Trophoblast cell (in vitro differentiated cells and primary cell): ENCODE data around the gene MMP1.

ENCODE experiments used
- DNase-seq, 2 donors: peaks; one replicate each; pipeline ENCODE4 v3.0.0-alpha.2; 2016
- H2AFZ ChIP-seq: 2 replicates; pipeline ENCODE4 v1.6.1; 2013; ENCODE audit warnings: low read length, moderate library complexity, mild to moderate bottlenecking; ENCODE audit not compliant: insufficient read depth, poor library complexity
- H2AK5ac ChIP-seq: 2 replicates; pipeline ENCODE4 v1.6.1; 2013; ENCODE audit warnings: mild to moderate bottlenecking, low read length
- H2BK120ac ChIP-seq: 2 replicates; pipeline ENCODE4 v1.6.1; 2013; ENCODE audit warnings: low read length, mild to moderate bottlenecking, moderate library complexity; ENCODE audit not compliant: insufficient read depth, poor library complexity
- H2BK12ac ChIP-seq: 2 replicates; pipeline ENCODE4 v1.6.1; 2013; ENCODE audit warnings: mild to moderate bottlenecking, low read length, moderate library complexity
- H2BK5ac ChIP-seq: 2 replicates; pipeline ENCODE4 v1.6.1; 2013; ENCODE audit warnings: low read length, low read depth, moderate library complexity, mild to moderate bottlenecking; ENCODE audit not compliant: poor library complexity
- H3K14ac ChIP-seq: 2 replicates; pipeline ENCODE4 v1.6.1; 2013; ENCODE audit warnings: mild to moderate bottlenecking, low read length
- H3K18ac ChIP-seq: 2 replicates; pipeline ENCODE4 v1.6.1; 2013; ENCODE audit warnings: mild to moderate bottlenecking, low read length
- H3K23ac ChIP-seq: 2 replicates; pipeline ENCODE4 v1.6.1; 2013; ENCODE audit warnings: low read length
- H3K27ac ChIP-seq: 2 replicates; pipeline ENCODE4 v1.5.1; 2013; ENCODE audit warnings: low read depth, mild to moderate bottlenecking, inconsistent platforms, low read length, moderate library complexity
- H3K27me3 ChIP-seq: 2 replicates; pipeline ENCODE4 v1.6.1; 2013; ENCODE audit warnings: inconsistent platforms, mild to moderate bottlenecking, low read length, moderate library complexity; ENCODE audit not compliant: insufficient read depth
- H3K36me3 ChIP-seq, 2 experiments: 1 replicate in 1 of 2; 2 replicates in 1 of 2; pipeline ENCODE4 v1.6.1; 2013; ENCODE audit warnings: low read length in 2 of 2, mild to moderate bottlenecking in 2 of 2, moderate library complexity in 1 of 2; ENCODE audit not compliant: insufficient read depth in 2 of 2, control insufficient read depth in 1 of 2
- H3K4ac ChIP-seq: 2 replicates; pipeline ENCODE4 v1.6.1; 2013; ENCODE audit warnings: low read depth, mild to moderate bottlenecking, low read length, moderate library complexity
- H3K4me1 ChIP-seq, 2 experiments: 1 replicate in 1 of 2; 2 replicates in 1 of 2; pipeline ENCODE4 v1.6.1; 2013; ENCODE audit warnings: low read length in 2 of 2, mild to moderate bottlenecking in 2 of 2, moderate library complexity in 1 of 2; ENCODE audit not compliant: insufficient read depth in 2 of 2, control insufficient read depth in 1 of 2
- H3K4me2 ChIP-seq: 2 replicates; pipeline ENCODE4 v1.6.1; 2013; ENCODE audit warnings: inconsistent platforms, mild to moderate bottlenecking, low read length, moderate library complexity
- H3K4me3 ChIP-seq: 2 replicates; pipeline ENCODE4 v1.5.1; 2013; ENCODE audit warnings: mild to moderate bottlenecking, low read depth, low read length, inconsistent platforms
- H3K79me1 ChIP-seq: one replicate; pipeline ENCODE4 v1.6.1; 2013; ENCODE audit warnings: low read length
- H3K79me2 ChIP-seq: 2 replicates; pipeline ENCODE4 v1.6.1; 2013; ENCODE audit warnings: low read length, mild to moderate bottlenecking; ENCODE audit not compliant: control insufficient read depth, insufficient read depth, poor library complexity
- H3K9ac ChIP-seq: 2 replicates; pipeline ENCODE4 v1.6.1; 2013; ENCODE audit warnings: mild to moderate bottlenecking, low read length
- H3K9me3 ChIP-seq: 2 replicates; pipeline ENCODE4 v1.6.1; 2013; ENCODE audit warnings: low read depth, mild to moderate bottlenecking, control low read depth, inconsistent platforms, low read length; ENCODE audit not compliant: insufficient read depth
- H4K12ac ChIP-seq: 2 replicates; pipeline ENCODE4 v1.6.1; 2013; ENCODE audit warnings: low read depth, mild to moderate bottlenecking, low read length, moderate library complexity
- H4K8ac ChIP-seq: 2 replicates; pipeline ENCODE4 v1.6.1; 2013; ENCODE audit warnings: low read depth, mild to moderate bottlenecking, low read length, moderate library complexity
- H4K91ac ChIP-seq: one replicate; pipeline ENCODE4 v1.6.1; 2013; ENCODE audit warnings: low read depth, mild to moderate bottlenecking, low read length, moderate library complexity
- WGBS: extraction: QIAGEN DNeasy Blood & Tissue Kit; methylation state at CpG from one replicate; pipeline ENCODE4 v1.1.7; 2013; ENCODE audit warnings: missing lambda C conversion rate; ENCODE audit not compliant: insufficient read length, insufficient coverage; ENCODE audit errors: extremely low coverage; 5-methylcytosine and 5-hydroxymethylcytosine counted together

The MMP1 gene

DNA sequence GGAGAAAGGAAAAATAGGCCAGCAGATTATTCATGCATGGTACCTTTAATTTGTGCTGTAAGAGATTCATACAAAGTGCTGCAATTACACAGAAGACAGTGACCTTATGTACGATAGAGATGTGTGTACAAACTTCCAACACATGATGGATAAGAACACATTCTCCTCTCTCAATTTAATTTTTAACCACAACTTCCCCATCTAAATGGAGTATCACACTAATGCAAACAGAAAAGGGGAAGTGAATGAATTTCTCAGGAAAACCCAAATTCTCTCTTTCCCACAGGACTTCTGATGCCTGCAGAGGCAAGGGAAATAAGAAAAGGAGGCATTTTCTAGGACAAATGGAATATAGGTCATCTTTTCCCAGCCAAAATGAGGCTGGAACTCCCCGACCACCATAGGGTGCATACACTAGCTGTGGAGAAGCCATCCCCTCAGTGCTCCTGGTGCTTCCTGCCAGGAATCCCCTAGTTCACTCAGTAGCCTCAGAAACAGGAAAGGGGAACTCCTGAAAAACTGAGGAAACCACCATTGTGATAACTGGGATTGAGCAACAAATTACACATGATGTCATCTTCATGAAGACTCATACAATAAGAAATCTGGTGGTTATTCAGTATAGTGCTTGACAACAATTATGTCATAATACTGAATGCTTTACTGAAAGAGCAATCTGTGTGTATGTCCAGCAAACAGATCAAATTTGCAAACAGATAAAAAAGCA lies 40.0 kb downstream of the MMP1 start:
- Histone ChIP-seq H3K18ac (no peak overlapping the region), H2AK5ac (no peak overlapping the region), H4K8ac (no peak overlapping the region), H3K4me1 (peaks cover 8 to 12% of the 10 kb centered on the region in 2 experiments), H3K79me1 (peaks cover 7% of the 10 kb centered on the region), H3K4me3 (no peak overlapping the region), H3K14ac (no peak overlapping the region), H2BK120ac (no peak overlapping the region), H3K27me3 (no peaks in the 10 kb centered on the region), H4K12ac (no peak overlapping the region), H2BK12ac (no peak overlapping the region), H3K4me2 (no peak overlapping the region), H3K79me2 (no peaks in the 10 kb centered on the region), H2BK5ac (no peak overlapping the region), H3K4ac (no peak overlapping the region), H2AFZ (no peak overlapping the region), H4K91ac (no peak overlapping the region), H3K9ac (no peak overlapping the region), H3K23ac (no peak overlapping the region), H3K27ac (no peak overlapping the region), H3K36me3 (no peaks in the 10 kb centered on the region), H3K9me3 (no peaks in the 10 kb centered on the region)
- DNase-seq: peak in 1 of 2 donors; percentile 50
- WGBS: no CpG with 5 or more reads among the region's 2 CpGs

DNA sequence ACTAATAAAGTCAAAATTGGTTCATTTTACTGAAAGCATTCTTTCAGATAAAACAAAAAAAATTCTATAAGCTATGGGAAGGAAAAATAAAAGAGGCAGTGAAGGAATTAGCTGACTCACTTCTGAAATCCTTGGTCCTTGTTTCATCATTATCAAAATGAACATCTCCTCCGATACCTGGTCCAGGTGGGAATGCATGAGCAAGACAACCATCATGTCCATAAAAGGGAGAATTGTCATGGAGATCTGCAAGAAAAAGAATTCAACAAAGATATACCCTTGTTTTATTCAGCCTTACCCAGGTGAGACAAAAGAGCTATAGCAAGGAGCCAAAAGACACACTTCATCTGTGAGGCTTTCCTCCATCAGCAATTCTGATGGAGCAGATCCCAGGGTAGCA lies 44.7 kb downstream of the MMP1 start:
- Histone ChIP-seq H4K12ac (no peak overlapping the region), H3K4me2 (no peak overlapping the region), H3K36me3 (no peaks in the 10 kb centered on the region), H4K91ac (no peak overlapping the region), H3K14ac (no peak overlapping the region), H3K4me3 (no peak overlapping the region), H2AFZ (no peak overlapping the region), H3K4ac (no peak overlapping the region), H2BK120ac (no peak overlapping the region), H3K18ac (no peak overlapping the region), H3K4me1 (peaks cover 0 to 2% of the 10 kb centered on the region in 2 experiments), H3K27ac (no peak overlapping the region), H3K9me3 (no peaks in the 10 kb centered on the region), H3K79me2 (no peaks in the 10 kb centered on the region), H3K27me3 (no peaks in the 10 kb centered on the region), H3K9ac (no peak overlapping the region), H3K79me1 (no peaks in the 10 kb centered on the region), H2AK5ac (no peak overlapping the region), H2BK12ac (no peak overlapping the region), H3K23ac (no peak overlapping the region), H2BK5ac (no peak overlapping the region), H4K8ac (no peak overlapping the region)
- no CpG with 5 or more reads among the region's 1 CpG for WGBS
- DNase-seq: no peak

DNA sequence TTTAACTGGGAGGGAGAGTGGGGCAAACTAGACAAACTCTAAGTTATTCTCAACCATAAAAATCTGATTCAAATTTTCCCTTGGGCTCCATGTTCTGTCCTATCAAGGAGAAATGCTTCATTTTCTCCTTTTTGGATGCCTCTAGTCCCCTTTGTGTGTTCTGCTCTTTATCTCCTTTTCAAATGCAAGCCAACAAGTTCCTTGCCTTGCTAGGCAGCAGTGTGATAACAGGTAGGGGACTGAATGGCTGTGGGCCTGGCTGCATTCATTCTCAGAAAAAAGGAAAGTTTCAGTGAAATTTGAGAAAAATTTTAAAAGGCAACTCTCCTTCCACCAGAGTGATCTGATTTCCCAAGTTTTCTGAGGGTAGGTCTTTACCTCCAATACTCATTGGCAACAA lies 46.3 kb downstream of the MMP1 start:
- Histone ChIP-seq H3K4me2 (no peak overlapping the region), H3K4me3 (no peak overlapping the region), H3K18ac (no peak overlapping the region), H4K8ac (no peak overlapping the region), H2BK120ac (no peak overlapping the region), H3K79me1 (no peaks in the 10 kb centered on the region), H2AFZ (no peak overlapping the region), H3K4me1 (peaks cover 0 to 2% of the 10 kb centered on the region in 2 experiments), H4K12ac (no peak overlapping the region), H3K9ac (no peak overlapping the region), H3K23ac (no peak overlapping the region), H2BK12ac (no peak overlapping the region), H2BK5ac (no peak overlapping the region), H3K36me3 (no peaks in the 10 kb centered on the region), H3K27me3 (no peaks in the 10 kb centered on the region), H2AK5ac (no peak overlapping the region), H4K91ac (no peak overlapping the region), H3K14ac (no peak overlapping the region), H3K27ac (no peak overlapping the region), H3K79me2 (no peaks in the 10 kb centered on the region), H3K4ac (no peak overlapping the region), H3K9me3 (no peaks in the 10 kb centered on the region)
- no peak for DNase-seq

DNA sequence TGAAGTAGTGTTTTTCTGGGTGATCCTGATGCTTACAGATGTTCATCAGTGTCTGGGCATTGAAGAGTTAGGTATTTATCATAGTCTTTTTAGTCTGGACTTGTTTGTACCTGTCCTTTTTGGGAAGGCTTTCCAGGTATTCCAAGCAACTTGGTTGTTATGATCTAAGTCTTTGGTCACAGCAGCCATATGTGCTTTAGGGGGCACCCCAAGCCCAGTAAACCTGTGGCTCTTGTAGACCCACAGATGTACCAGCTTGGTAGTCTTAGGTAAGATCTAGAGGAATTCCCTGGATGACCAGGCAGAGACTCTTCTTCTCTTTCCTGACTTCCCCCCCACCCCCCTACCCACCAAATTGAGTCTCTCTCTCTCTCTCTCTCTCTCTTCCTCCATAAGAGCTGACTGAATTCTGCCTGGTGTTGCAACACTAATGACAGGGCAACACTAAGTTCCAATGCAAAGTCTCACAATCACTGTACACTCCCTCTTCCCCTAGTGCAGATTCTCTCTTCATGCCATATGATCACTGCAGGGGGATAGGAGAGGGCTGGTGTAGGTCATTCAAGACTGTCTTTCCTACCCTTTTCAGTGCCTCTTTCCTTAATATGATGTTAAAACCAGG lies 48.7 kb downstream of the MMP1 start:
- Histone ChIP-seq H3K79me1 (no peaks in the 10 kb centered on the region), H3K4ac (no peak overlapping the region), H3K27me3 (no peaks in the 10 kb centered on the region), H3K79me2 (no peaks in the 10 kb centered on the region), H2BK5ac (no peak overlapping the region), H3K27ac (no peak overlapping the region), H4K8ac (no peak overlapping the region), H4K12ac (no peak overlapping the region), H3K4me1 (no peaks in the 10 kb centered on the region), H2BK12ac (no peak overlapping the region), H3K9me3 (no peaks in the 10 kb centered on the region), H3K14ac (no peak overlapping the region), H2AK5ac (no peak overlapping the region), H2AFZ (no peak overlapping the region), H3K36me3 (no peaks in the 10 kb centered on the region), H3K4me3 (no peak overlapping the region), H3K4me2 (no peak overlapping the region), H3K18ac (no peak overlapping the region), H3K9ac (no peak overlapping the region), H3K23ac (no peak overlapping the region), H2BK120ac (no peak overlapping the region), H4K91ac (no peak overlapping the region)
- no peak for DNase-seq
